ENCODE data around the gene BCAT1.

The BCAT1 gene

DNA sequence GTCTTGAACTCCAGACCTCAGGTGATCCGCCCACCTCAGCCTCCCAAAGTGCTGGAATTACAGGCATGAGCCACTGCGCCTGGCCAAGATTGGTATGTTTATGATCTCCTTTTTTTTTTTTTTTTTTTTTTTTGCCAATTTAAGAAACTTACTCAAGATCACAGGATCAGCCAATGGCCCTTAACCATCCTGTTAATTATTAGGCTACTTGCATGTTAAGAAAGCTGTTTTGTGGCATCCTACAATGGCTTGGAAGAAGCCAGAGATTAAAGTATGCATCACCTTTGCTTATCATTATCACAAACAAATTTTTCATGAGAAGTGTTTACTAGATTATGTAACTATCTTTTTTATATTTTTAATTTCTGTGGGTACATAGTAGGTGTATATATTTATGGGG, 140.2 kb downstream of the BCAT1 start:
- DNase-seq (ENCODE audit: low read depth) = no peak

DNA sequence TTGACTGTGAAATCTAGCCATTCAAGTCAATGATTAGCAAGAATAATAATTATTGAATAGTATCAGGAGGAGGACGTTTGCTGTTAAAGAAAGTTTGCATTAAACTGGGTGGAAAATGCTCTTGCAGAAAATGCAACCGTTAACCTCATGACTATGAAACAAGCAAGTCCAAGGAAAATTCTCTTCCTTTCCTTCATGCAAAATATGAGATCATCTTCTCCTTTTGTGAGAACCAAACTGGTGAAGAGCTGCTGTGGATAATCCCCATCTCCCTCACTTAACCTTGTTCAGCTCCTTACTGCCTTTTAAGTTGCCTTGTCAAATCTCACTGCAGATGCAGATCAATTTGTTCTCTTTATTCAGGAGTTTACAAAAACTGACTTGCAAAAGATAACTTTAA, 142.5 kb downstream of the BCAT1 start:
- no peak for DNase-seq (ENCODE audit: low read depth)

DNA sequence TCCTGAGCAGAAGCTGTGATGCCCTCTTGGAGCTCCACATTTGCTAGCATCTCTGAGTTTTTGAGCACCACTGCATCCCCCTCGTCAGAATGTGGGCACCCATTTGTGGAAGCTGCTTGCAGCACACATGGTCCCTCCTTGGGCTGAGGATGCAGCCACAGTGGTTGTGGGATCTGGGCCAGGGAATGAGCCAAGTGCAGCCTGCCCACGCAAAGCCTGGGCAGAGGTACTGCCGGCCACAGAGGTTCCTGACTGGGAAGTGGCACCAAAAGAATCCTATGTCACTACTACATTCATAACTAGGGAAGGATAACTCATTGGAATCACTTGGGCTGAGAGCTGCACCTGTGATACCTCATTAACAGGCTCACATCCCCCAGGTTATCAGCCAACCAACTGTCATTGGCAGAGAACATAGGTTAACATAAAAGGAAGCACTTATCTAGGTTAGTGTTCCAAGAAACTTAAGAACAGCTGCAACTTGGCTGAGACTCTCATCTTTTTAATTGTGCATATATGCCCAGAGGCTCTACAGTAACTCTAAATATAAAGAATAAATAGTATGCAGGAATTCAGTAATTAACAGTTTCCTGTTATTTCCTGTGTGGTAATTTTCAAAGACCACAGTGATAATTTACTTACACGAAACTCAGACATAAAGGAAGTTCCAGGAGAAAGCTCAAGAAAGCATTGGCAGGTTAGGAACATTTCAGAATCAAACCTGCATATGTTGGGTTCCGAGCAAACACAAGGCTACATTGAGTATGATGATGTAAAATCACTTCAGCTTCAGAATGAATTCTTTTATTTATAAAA, 145.3 kb downstream of the BCAT1 start:
- DNase-seq (ENCODE audit: low read depth) = no peak

DNA sequence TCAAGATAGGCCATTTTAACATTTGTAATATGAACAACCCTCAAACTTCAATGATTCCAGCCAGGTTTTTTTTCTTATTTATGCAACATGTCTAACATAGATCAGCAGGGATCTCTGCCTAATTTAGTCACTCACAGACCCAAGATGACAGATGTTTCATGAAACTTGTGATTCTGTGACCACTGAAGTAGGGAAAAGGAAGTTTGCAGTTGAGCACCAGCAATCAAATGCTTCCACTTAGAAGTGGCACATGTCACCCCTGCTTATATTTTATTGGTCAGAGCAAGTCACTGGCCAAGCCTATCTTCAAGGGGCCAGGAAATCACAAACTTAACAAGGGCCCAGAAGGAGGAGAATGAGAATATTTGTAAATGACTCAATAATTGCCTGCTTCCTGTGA, 150.6 kb downstream of the BCAT1 start:
- no peak for DNase-seq (ENCODE audit: low read depth)

DNA sequence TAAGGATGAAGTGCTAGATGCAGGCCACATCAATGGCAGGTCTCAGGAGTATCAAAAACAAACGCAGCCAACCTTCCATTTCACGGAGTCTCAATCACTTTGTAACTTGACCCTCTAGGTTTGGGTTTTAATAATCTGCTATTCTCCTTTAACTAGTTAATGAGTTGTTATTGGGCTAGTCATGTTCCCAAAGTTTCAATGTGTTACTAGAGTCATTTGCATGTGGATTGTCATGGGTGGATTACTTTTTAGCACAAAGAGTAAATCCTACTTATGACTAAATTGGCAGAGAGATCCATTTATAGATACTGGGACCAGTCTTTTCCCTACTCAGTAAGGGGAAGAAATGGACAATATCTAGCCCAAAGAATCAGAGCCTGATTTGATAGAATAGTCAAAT, 151.0 kb downstream of the BCAT1 start:
- no peak for DNase-seq (ENCODE audit: low read depth)

DNA sequence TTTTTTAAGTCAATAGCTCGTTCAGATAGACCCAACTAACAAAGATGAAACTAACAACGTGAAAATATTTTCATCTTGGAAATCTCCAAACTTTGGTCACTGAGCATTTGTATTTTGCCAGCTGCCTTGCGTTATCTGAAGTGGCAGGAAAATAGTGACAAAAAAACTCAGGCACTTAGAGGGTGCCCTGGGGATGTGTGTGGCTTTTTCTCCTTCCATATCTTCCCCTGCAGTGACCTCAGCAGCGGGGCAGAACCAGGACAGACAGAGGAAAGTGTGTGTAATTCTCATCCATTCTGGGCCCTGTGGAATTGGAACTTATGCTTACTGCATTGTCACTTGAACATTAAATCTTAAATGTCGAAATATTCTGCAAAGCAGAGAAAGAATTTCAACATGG, 152.0 kb downstream of the BCAT1 start:
- DNase-seq (ENCODE audit: low read depth) = no peak

GRCh38 chr12:24795699-24796347, 153.1 kb downstream of the BCAT1 start:
- DNase-seq (ENCODE audit: low read depth) = no peak

DNA sequence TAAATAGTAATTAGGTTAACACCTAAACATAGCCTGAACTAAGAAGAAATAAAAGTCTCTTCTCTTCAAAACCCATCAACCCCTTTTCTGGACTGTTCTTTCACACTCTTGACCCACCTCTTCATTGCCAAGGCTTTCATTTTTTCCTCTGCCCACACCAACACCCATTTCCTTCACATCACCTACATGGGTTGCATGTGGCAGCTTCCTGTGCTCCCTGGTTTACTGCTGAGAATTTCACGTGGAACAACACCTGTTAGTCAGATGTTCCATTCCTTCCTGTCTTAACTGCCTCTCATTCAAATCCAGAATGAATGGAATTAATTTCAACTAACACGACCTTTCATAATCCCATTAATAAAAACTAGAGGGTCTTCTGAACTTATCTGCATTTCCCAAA, 157.3 kb downstream of the BCAT1 start:
- DNase-seq (ENCODE audit: low read depth) = no peak

GRCh38 chr12:24788886-24789285, 160.0 kb downstream of the BCAT1 start:
- no peak for DNase-seq (ENCODE audit: low read depth)

DNA sequence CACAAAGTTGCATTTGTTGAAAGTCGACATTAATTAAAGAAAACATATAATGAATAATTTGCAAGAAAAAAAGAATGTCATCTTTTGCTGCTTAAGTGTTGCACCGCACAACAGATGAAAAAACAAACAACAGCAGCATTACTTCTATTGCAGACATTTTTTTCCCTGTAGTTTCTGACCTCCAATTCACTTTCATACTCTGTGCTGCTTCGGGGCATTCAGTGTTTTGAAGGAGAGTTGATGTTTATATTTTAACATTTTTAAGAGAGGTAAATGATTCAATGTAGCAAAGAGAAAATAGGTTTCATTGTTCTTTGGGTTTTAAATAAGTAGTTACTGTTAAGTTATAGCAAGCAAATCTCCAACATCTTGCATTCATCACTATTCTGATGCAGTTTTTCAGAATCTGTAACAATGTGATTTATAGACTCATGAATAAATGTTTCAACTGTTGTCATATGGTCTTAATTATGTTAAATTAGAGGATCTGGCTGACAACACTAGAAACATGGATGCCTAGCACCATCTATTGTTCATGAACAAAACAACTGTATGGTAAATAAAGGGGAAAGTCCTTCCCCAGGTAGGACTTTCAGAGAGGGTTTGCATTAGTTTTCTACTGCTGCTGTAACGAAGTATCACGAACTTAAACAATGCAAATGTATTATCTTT, 168.1 kb downstream of the BCAT1 start:
- peak; percentile 35 for DNase-seq (ENCODE audit: low read depth)

DNA sequence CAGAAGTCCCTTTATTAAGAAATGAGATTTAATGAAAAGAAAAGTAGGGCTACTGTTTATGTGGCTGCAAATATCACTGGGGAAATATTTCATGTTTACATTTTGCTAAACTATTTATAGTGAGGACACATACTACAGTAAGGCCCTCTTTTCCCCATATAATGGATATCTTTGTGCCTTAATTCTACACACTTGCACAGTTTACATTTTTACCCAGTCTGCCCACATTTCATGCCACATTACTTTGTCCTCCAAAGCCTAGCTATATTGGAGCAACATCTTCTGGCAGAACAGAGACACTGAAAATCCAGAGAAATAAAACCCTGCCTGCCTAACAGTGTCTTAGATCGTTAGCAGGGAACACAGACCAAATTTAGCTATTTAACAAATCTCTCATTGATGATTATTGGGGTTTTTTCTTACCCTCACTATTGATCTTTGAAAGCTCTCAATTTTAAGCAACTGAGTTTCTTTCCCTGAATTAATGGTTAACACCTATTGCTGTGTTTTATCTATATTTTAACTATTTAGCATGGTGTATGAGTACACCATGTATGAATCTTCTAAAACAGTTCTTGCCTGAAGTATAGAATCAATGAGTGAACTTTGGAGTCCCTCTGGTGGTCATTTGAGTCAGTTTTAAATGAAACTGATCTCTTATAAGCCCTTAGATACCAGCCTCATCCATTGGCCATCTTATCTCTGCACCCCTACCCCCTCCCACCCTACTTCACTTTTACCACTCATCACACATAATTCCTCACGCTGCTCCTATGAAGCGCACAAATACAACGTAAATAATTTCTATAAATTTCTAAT, 170.2 kb downstream of the BCAT1 start:
- DNase-seq (ENCODE audit: low read depth) = peak; percentile 34

- DNase-seq (ENCODE audit: low read depth) = no peak
Measured at GRCh38 chr12:24777359-24777758, 171.5 kb downstream of the BCAT1 start.

DNA sequence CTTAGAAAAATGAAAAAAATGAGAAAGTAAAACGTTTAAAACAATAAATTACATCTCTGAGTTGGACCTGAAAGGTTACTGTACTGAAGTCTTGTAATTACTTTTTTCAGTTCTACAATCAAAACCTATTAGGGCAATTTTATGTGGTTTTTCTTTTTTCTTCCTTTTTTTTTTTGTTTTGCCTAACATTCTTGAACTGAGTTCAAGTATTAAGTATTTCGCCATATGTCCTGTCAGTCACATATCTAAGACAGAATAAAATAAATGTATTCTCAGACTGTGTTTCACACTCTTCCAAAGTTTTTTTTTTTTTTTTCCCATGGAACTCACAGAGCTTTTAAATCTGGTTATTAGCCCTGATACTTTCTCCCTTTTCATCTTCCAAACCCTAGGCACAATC, 172.0 kb downstream of the BCAT1 start:
- DNase-seq (ENCODE audit: low read depth) = no peak

GRCh38 chr12:24775073-24775472, 173.8 kb downstream of the BCAT1 start:
- DNase-seq (ENCODE audit: low read depth) = no peak

DNA sequence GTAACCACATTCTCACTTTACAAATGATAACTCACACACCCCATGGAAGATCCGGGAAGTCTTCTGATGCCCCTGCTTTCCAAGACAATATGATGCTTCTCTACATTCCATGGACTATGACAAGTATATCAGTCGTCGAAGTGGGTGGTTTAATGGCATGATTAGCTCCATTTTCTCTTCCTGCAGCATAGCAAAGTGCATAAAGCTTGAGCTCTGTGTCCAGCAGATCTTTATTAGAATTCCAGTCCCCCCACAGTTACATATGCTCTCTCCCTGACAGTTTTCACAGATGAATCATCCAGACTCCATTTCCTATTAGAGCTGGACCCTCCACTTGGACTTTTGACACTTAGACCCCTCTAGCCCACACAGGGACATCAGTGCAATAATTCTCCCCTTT, 174.9 kb downstream of the BCAT1 start:
- no peak for DNase-seq (ENCODE audit: low read depth)

DNA sequence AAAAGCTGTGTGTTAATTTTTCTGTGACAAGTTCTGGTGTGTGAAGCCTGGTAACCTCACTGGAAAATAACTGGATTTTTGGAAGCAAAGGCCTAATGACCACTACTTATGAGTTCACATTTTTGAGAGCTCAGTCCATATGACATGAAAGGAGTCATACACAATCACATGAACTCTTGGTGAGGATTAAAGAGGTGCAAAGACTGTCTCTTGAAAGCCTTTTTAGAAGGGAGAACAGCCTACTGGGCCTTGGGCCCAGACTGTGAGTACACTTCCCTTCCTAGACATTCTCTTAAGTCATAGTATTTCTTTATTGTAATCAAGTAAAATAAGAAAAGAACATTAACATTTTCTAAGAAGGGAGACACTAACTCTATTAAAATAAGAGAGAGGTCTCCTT, 176.1 kb downstream of the BCAT1 start:
- no peak for DNase-seq (ENCODE audit: low read depth)

DNA sequence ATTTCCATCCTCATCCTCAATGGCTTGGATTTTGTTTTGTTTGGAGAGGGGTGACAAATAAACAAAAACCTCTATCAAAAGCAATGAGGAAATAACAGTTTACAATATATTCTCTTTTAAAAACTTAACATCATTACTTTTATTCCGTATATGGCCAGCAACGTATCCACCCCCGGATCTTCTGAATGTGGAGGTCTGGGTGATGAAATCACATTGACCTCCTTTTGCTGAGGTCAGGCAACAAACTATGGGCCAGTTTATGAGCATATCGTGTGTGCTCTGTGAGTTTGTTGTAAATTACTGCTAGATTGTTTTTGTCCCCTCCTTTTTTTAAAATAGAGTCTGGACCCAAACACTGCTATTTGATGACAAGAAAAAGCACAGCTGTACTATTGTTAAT, 178.1 kb downstream of the BCAT1 start:
- no peak for DNase-seq (ENCODE audit: low read depth)

DNA sequence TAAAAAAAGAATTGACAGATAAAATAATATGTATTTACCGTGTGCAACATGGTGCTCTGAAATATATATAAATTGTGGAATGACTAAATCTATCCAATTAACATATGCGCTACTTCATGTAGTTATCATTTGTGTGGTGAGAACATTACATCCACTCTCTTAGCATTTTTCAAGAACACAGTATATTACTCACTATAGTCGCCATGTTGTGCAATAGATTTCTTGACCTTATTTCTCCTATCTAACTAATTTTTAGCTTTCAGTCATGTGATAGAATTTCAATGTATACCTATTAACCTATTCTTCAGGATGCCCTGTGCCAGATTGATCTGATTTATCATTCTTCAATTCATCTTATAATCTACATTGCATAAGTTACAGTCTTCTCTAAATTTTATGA, 178.6 kb downstream of the BCAT1 start:
- DNase-seq (ENCODE audit: low read depth) = no peak

- no peak for DNase-seq (ENCODE audit: low read depth)
Measured at GRCh38 chr12:24769682-24770081, 179.2 kb downstream of the BCAT1 start.

DNA sequence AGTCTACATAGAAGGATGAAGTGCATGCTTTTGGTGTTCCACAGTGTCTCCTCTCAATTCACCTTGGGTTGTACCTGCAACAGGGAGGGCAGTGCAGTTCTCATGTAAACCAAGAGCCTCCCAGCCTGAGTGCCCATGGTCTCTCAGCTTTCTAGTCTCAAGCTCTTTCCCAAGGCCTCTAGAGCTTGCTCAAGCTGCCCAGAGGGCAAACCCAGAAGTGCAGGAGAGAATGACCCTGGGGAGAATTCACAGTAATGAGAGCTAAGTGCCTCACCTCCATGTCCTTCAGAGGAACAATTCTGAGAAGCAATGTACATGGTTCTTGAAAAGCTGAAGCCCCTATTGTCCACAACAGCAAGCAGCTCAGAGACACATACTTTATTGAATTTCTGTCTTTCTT, 180.5 kb downstream of the BCAT1 start:
- DNase-seq (ENCODE audit: low read depth) = no peak

DNA sequence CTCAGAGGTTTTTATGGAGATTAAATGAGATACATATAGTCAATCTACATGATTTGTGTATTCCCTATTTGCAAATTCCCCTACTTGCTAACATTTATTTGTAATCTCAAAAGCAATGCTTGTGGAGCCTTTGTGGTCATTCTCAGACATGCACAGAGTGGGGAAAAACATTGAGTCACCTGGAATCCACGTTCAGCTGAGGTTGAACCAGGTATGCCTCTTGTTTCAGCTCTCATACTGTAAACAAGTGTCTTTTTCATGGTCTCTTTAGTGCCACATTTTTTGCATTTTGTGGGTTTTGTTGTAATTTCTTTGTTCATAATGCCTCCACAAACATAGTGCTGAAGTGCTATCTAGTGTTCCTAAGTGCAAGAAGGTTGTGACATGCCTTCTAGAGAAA, 181.9 kb downstream of the BCAT1 start:
- DNase-seq (ENCODE audit: low read depth) = no peak

DNA sequence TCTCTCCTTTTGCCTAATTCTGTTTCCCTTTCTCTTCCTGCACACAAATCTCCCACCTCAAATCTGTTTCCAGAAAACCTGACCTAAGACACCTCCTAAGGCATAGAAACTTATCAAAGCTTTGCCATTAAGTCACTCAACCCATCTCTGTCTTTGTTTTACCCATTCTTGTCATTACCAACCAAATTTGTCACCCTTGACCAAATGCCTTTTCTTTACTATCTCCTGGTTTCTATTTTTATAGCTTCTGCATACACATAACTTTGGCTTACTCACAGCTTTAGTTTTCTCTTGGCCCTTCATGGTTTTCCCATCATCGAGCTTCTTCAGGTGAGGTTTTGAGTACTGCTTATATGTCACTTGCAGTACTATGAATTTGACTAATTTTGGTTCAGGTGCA, 184.2 kb downstream of the BCAT1 start:
- DNase-seq (ENCODE audit: low read depth) = no peak
